Pulmonary artery endothelial cell (primary cell): ENCODE results near the gene COCH. TPM values are rescaled to one million over a fixed set of nuclear protein-coding genes. Genes with fewer than 3 reads are reported as not detected.
"Not testable (repeated sequence)": the region's sequence is repeated elsewhere in the genome, so short reads cannot be mapped to it uniquely, and the experiment has no call there.

Experiments used
- DNase-seq: peaks from one replicate; pipeline ENCODE4 v3.0.0-alpha.2; 2011; ENCODE audit warnings: low read depth, low spot score
- total RNA-seq: library from RNA; depleted of rRNA; stranded (reverse); fragments of >200 nt; gene quantifications from 2 replicates; pipeline ENCODE4 v1.2.3, GENCODE V29; 2014

COCH gene
- total RNA-seq, 1 donor from 2014 or later = 0.66 TPM

- DNase-seq = no peak
Measured at GRCh38 chr14:30874999-30875787, 834 bp downstream of the COCH start.

- DNase-seq = no peak
Measured at GRCh38 chr14:30875788-30876053, 1.4 kb downstream of the COCH start.

GRCh38 chr14:30876692-30877091, 2.3 kb downstream of the COCH start:
- no peak for DNase-seq

- DNase-seq = no peak
Measured at GRCh38 chr14:30882431-30882830, 8.1 kb downstream of the COCH start.

GRCh38 chr14:30883508-30884294, 9.3 kb downstream of the COCH start:
- DNase-seq = no peak

GRCh38 chr14:30884901-30885300, 10.5 kb downstream of the COCH start:
- DNase-seq = no peak

GRCh38 chr14:30885840-30886740, 11.7 kb downstream of the COCH start:
- no peak for DNase-seq

- no peak for DNase-seq
Measured at GRCh38 chr14:30888480-30889243, 14.3 kb downstream of the COCH start.

GRCh38 chr14:30889244-30889594, 14.9 kb downstream of the COCH start:
- no peak for DNase-seq

- DNase-seq = no peak
Measured at GRCh38 chr14:30893819-30894218, 19.5 kb downstream of the COCH start.

GRCh38 chr14:30894923-30895515, 20.7 kb downstream of the COCH start:
- no peak for DNase-seq

- no peak for DNase-seq
Measured at GRCh38 chr14:30896435-30896834, 22.1 kb downstream of the COCH start.

- not testable (repeated sequence) for DNase-seq
Measured at GRCh38 chr14:30897121-30897520, 22.8 kb downstream of the COCH start.

- no peak for DNase-seq
Measured at GRCh38 chr14:30903285-30904124, 29.1 kb downstream of the COCH start.

- DNase-seq = peak; percentile 1
Measured at GRCh38 chr14:30906752-30907658, 32.6 kb downstream of the COCH start.

GRCh38 chr14:30907659-30908057, 33.3 kb downstream of the COCH start:
- DNase-seq = no peak

GRCh38 chr14:30908826-30909225, 34.5 kb downstream of the COCH start:
- no peak for DNase-seq

GRCh38 chr14:30914812-30915211, 40.5 kb downstream of the COCH start:
- DNase-seq = no peak

GRCh38 chr14:30915596-30915995, 41.2 kb downstream of the COCH start:
- DNase-seq = no peak
